PC-9 (cell line): ENCODE measurements around the gene PDE6B. TPM values are rescaled to one million over a fixed set of nuclear protein-coding genes. Genes with fewer than 3 reads are reported as not detected.
A peak's percentile ranks its signal among the peaks of the same experiment; 100 is the strongest.

ENCODE experiments used
- BruUV-seq: library from RNA; stranded (reverse); fragments of 400-500 nt; replicated peaks from 2 replicates; lab custom pipeline; 2021; lab: Mats Ljungman, UMichigan
- CTCF ChIA-PET: fragments of 300-600 bp; sonication (Branson Sonifier 250); formaldehyde crosslinking; loops from one replicate; lab custom pipeline; 2022; ENCODE audit warnings: antibody characterized with exemption; lab: Charles Lee
- POLR2A ChIA-PET: fragments of 300-600 bp; sonication (Branson Sonifier 250); formaldehyde crosslinking; loops from one replicate; lab custom pipeline; 2022; ENCODE audit warnings: antibody characterized with exemption; ENCODE audit not compliant: unreplicated experiment; lab: Charles Lee
- DNase-seq, 2 experiments: peaks; one replicate each; pipeline versions ENCODE4 v3.0.0 to v3.0.0-alpha.2; 2015 to 2022; ENCODE audit warnings: mixed read lengths in 1 of 2
- H2AFZ ChIP-seq: fragments of 200-600 bp; sonication (generic); 2 replicates; pipeline ENCODE4 v1.8.1; 2017; ENCODE audit warnings: antibody characterized with exemption
- H3F3A ChIP-seq: fragments of 200-600 bp; sonication (generic); 2 replicates; pipeline ENCODE4 v1.8.1; 2017; ENCODE audit warnings: antibody characterized with exemption, mild to moderate bottlenecking, low read depth; ENCODE audit not compliant: insufficient read depth
- H3K27ac ChIP-seq: fragments of 200-600 bp; sonication (generic); 2 replicates; pipeline ENCODE4 v1.6.1; 2016; ENCODE audit warnings: mixed run types
- H3K27me3 ChIP-seq: fragments of 200-600 bp; sonication (generic); 2 replicates; pipeline ENCODE4 v1.6.1; 2016; ENCODE audit warnings: low read depth, mixed run types; ENCODE audit not compliant: insufficient read depth
- H3K36me3 ChIP-seq: fragments of 200-600 bp; sonication (generic); 2 replicates; pipeline ENCODE4 v1.6.1; 2016; ENCODE audit warnings: low read depth, mixed run types
- H3K4me1 ChIP-seq: fragments of 200-600 bp; sonication (generic); replicated peaks from 2 replicates; pipeline ENCODE4 v1.6.1; 2016; ENCODE audit warnings: mixed run types; ENCODE audit not compliant: insufficient read depth
- H3K4me2 ChIP-seq: fragments of 200-600 bp; sonication (generic); 2 replicates; pipeline ENCODE4 v1.6.1; 2017; ENCODE audit warnings: mixed run types
- H3K4me3 ChIP-seq: fragments of 200-600 bp; sonication (generic); 2 replicates; pipeline ENCODE4 v1.6.1; 2016; ENCODE audit warnings: mixed run types
- H3K79me2 ChIP-seq: fragments of 200-600 bp; sonication (generic); 2 replicates; pipeline ENCODE4 v1.6.1; 2017; ENCODE audit warnings: low read depth, mixed run types
- H3K9me2 ChIP-seq: fragments of 200-600 bp; sonication (generic); 2 replicates; pipeline ENCODE4 v1.8.1; 2017; ENCODE audit warnings: mild to moderate bottlenecking; ENCODE audit not compliant: insufficient read depth
- H3K9me3 ChIP-seq: fragments of 200-600 bp; sonication (generic); 2 replicates; pipeline ENCODE4 v1.8.1; 2016; ENCODE audit warnings: low read depth; ENCODE audit not compliant: insufficient read depth
- H4K20me1 ChIP-seq: fragments of 200-600 bp; sonication (generic); 2 replicates; pipeline ENCODE4 v1.8.1; 2017; ENCODE audit not compliant: insufficient read depth
- EZH2 ChIP-seq: fragments of 200-600 bp; sonication (generic); IDR thresholded peaks from 2 replicates; pipeline ENCODE4 v1.8.0; 2017; ENCODE audit warnings: antibody characterized with exemption, low read depth
- intact Hi-C: fragments of 100-400 bp; cut with micrococcal nuclease; formaldehyde crosslinking; loops from one replicate; pipeline ENCODE4 v1.10.0; 2022; ENCODE audit not compliant: unreplicated experiment
- total RNA-seq: library from RNA; stranded (reverse); gene quantifications from 2 replicates; pipeline ENCODE4 v1.2.3, GENCODE V29; 2021
- TF ChIP-seq, protein P1 (sequence below): fragments of 200-600 bp; sonication (generic); conservative IDR thresholded peaks from 2 replicates; pipeline ENCODE4 v1.6.1; 2017; ENCODE audit warnings: mixed run types, antibody characterized with exemption, mild to moderate bottlenecking, moderate library complexity

PDE6B gene
- total RNA-seq, 1 experiment from 2014 or later = 5.9 TPM

GRCh38 chr4:601612-602558 lies 23.5 kb upstream of the PDE6B start:
- Histone ChIP-seq H3K9me2 (no peaks in the 10 kb centered on the region), H3K4me1 (no peaks in the 10 kb centered on the region), H2AFZ (no peak overlapping the region), H3K27me3 (peaks cover 87% of the 10 kb centered on the region), H4K20me1 (no peaks in the 10 kb centered on the region), H3K27ac (no peak overlapping the region), H3K36me3 (no peaks in the 10 kb centered on the region), H3K9me3 (no peaks in the 10 kb centered on the region), H3F3A (no peaks in the 10 kb centered on the region), H3K4me2 (no peak overlapping the region), H3K4me3 (no peak overlapping the region), H3K79me2 (no peaks in the 10 kb centered on the region)
- no TSS peak for BruUV-seq
- no peak for TF ChIP-seq EZH2
- TF ChIP-seq, protein P1, sequence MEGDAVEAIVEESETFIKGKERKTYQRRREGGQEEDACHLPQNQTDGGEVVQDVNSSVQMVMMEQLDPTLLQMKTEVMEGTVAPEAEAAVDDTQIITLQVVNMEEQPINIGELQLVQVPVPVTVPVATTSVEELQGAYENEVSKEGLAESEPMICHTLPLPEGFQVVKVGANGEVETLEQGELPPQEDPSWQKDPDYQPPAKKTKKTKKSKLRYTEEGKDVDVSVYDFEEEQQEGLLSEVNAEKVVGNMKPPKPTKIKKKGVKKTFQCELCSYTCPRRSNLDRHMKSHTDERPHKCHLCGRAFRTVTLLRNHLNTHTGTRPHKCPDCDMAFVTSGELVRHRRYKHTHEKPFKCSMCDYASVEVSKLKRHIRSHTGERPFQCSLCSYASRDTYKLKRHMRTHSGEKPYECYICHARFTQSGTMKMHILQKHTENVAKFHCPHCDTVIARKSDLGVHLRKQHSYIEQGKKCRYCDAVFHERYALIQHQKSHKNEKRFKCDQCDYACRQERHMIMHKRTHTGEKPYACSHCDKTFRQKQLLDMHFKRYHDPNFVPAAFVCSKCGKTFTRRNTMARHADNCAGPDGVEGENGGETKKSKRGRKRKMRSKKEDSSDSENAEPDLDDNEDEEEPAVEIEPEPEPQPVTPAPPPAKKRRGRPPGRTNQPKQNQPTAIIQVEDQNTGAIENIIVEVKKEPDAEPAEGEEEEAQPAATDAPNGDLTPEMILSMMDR = no peak
- ChIA-PET CTCF (no interaction called here), POLR2A (no interaction called here)
- DNase-seq = no peak
- intact Hi-C loops = loop anchor here (1.0 to 10.0 kb wide), 2 partner anchors 72 to 143 kb away; partner anchors contain the start of genes ATP5ME and MYL5

- Histone ChIP-seq H3K9me3 (no peaks in the 10 kb centered on the region), H4K20me1 (no peaks in the 10 kb centered on the region), H2AFZ (no peak overlapping the region), H3F3A (no peaks in the 10 kb centered on the region), H3K79me2 (no peaks in the 10 kb centered on the region), H3K4me1 (no peaks in the 10 kb centered on the region), H3K27me3 (peaks cover 89% of the 10 kb centered on the region), H3K4me3 (no peak overlapping the region), H3K36me3 (no peaks in the 10 kb centered on the region), H3K27ac (no peak overlapping the region), H3K4me2 (no peak overlapping the region), H3K9me2 (no peaks in the 10 kb centered on the region)
- ChIA-PET CTCF (interaction anchor here (0.5 to 1.8 kb wide), 2 partner anchors 71 to 553 kb away, joined by 3 to 12 read pairs; partner anchors contain the start of genes ATP5ME and MYL5), POLR2A (no interaction called here)
- TF ChIP-seq, protein P1 = peak; percentile 92
- TF ChIP-seq EZH2 = no peak
- DNase-seq = peak; percentile 74 to 87
- BruUV-seq = no TSS peak
- intact Hi-C loops = loop anchor here (1.0 to 10.0 kb wide), 2 partner anchors 72 to 142 kb away; partner anchors contain the start of genes ATP5ME and MYL5
These were observed 22.8 kb upstream of the PDE6B start for GRCh38 chr4:602559-602942.

DNA sequence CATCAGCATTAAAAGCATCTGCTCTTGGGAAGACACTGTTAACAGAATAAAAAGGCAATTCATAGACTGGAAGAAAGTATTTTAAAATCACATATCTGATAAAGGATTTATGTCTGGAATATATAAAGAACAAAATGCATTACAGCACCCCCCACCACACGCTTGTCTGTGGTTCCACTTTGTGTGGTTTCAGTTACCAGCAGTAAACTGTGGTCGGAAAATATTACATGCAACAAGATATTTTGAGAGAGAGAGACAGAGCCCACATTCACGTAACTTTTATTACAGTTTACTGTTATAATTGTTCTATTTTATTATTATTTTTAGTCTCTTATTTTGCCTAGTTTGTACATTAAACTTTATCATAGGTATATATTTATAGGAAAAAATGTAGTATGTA lies 21.2 kb upstream of the PDE6B start:
- H2AFZ ChIP-seq = no peak overlapping the region
- H3K36me3 ChIP-seq = no peaks in the 10 kb centered on the region
- no peaks in the 10 kb centered on the region for H3K4me1 ChIP-seq
- H3K4me2 ChIP-seq = no peak overlapping the region
- peaks cover 79% of the 10 kb centered on the region for H3K27me3 ChIP-seq
- no peaks in the 10 kb centered on the region for H3K79me2 ChIP-seq
- no peaks in the 10 kb centered on the region for H3K9me2 ChIP-seq
- no peaks in the 10 kb centered on the region for H4K20me1 ChIP-seq
- no peak overlapping the region for H3K4me3 ChIP-seq
- ChIA-PET POLR2A (no interaction called here), CTCF (interaction anchor here (1.8 kb wide), 1 partner anchor 70 kb away, joined by 12 read pairs; the partner anchor contains the start of genes ATP5ME and MYL5)
- no peaks in the 10 kb centered on the region for H3K9me3 ChIP-seq
- TF ChIP-seq EZH2 = no peak
- TF ChIP-seq, protein P1 = no peak
- no peak for DNase-seq
- no peak overlapping the region for H3K27ac ChIP-seq
- intact Hi-C loops = loop anchor here (10.0 kb wide), 1 partner anchor 141 kb away; no protein-coding TSS in a partner anchor
- BruUV-seq = no TSS peak
- peaks cover 2% of the 10 kb centered on the region; the same call in 1 of the 2 replicates for H3F3A ChIP-seq
